GM23338 (cell line): Measurements from ENCODE around the gene SPATC1L. TPM values are rescaled to one million over a fixed set of nuclear protein-coding genes. Genes with fewer than 3 reads are reported as not detected.

ENCODE experiments used
- ATAC-seq: fragments of 200-7000 bp; cut with Tn5 transposase; 3 replicates; pipeline ENCODE4 v1.9.1; 2020
- DNase-seq: peaks from one replicate; pipeline ENCODE4 v3.0.0-alpha.2; 2015; ENCODE audit warnings: low spot score
- H2AFZ ChIP-seq: fragments of 200-600 bp; sonication (generic); 2 replicates; pipeline ENCODE4 v1.8.0; 2016; ENCODE audit warnings: antibody characterized with exemption, mild to moderate bottlenecking, moderate library complexity
- H3F3A ChIP-seq: fragments of 200-600 bp; sonication (generic); replicated peaks from 2 replicates; pipeline ENCODE4 v1.8.0; 2017; ENCODE audit warnings: antibody characterized with exemption, mixed run types, low read depth
- H3K27ac ChIP-seq: fragments of 200-600 bp; sonication (generic); 2 replicates; pipeline ENCODE4 v1.6.1; 2016; ENCODE audit warnings: low read depth
- H3K27me3 ChIP-seq: fragments of 200-600 bp; sonication (generic); 2 replicates; pipeline ENCODE4 v1.8.0; 2016; ENCODE audit warnings: mild to moderate bottlenecking, mixed run types, moderate library complexity; ENCODE audit not compliant: insufficient read depth
- H3K36me3 ChIP-seq: fragments of 200-600 bp; sonication (generic); 2 replicates; pipeline ENCODE4 v1.8.0; 2016; ENCODE audit warnings: mild to moderate bottlenecking; ENCODE audit not compliant: insufficient read depth
- H3K4me1 ChIP-seq: fragments of 200-600 bp; sonication (generic); 2 replicates; pipeline ENCODE4 v1.8.0; 2016; ENCODE audit warnings: mild to moderate bottlenecking, moderate library complexity; ENCODE audit not compliant: insufficient read depth
- H3K4me2 ChIP-seq: fragments of 200-600 bp; sonication (generic); 2 replicates; pipeline ENCODE4 v1.7.1; 2017; ENCODE audit warnings: mixed run types
- H3K4me3 ChIP-seq: fragments of 200-600 bp; sonication (generic); 2 replicates; pipeline ENCODE4 v1.6.1; 2016; ENCODE audit warnings: mixed run types
- H3K79me2 ChIP-seq: fragments of 200-600 bp; sonication (generic); replicated peaks from 2 replicates; pipeline ENCODE4 v1.8.0; 2017; ENCODE audit warnings: mild to moderate bottlenecking; ENCODE audit not compliant: insufficient read depth
- H3K9me2 ChIP-seq: fragments of 200-600 bp; sonication (generic); 2 replicates; pipeline ENCODE4 v1.8.0; 2017; ENCODE audit not compliant: insufficient read depth
- H4K20me1 ChIP-seq: fragments of 200-600 bp; sonication (generic); replicated peaks from 2 replicates; pipeline ENCODE4 v1.8.0; 2017; ENCODE audit warnings: mild to moderate bottlenecking; ENCODE audit not compliant: insufficient read depth
- H3K27ac Mint-ChIP-seq: 2 replicates; pipeline ENCODE4 v1.8.0; 2020; ENCODE audit warnings: inconsistent platforms, mild to moderate bottlenecking, moderate library complexity, mixed read lengths
- H3K27me3 Mint-ChIP-seq: 3 replicates; pipeline ENCODE4 v1.8.0; 2022; ENCODE audit warnings: low read depth, mild to moderate bottlenecking, moderate library complexity, mixed read lengths, inconsistent platforms; ENCODE audit not compliant: insufficient read depth, poor library complexity
- H3K36me3 Mint-ChIP-seq: 3 replicates; pipeline ENCODE4 v1.8.0; 2021; ENCODE audit warnings: low read depth, mild to moderate bottlenecking, inconsistent platforms, moderate library complexity, mixed read lengths
- H3K4me1 Mint-ChIP-seq: 3 replicates; pipeline ENCODE4 v1.8.0; 2020; ENCODE audit warnings: mild to moderate bottlenecking, inconsistent platforms, mixed read lengths
- H3K4me3 Mint-ChIP-seq: 3 replicates; pipeline ENCODE4 v1.8.0; 2021; ENCODE audit warnings: moderate library complexity, mild to moderate bottlenecking, inconsistent platforms, mixed read lengths
- H3K9me3 Mint-ChIP-seq: 3 replicates; pipeline ENCODE4 v1.8.0; 2020; ENCODE audit warnings: moderate library complexity, mild to moderate bottlenecking, inconsistent platforms, mixed read lengths
- CTCF ChIP-seq, 2 experiments: fragments of 200-600 bp in 1 of 2; sonication (generic) in 1 of 2; conservative IDR thresholded peaks; 2 replicates each; pipeline versions ENCODE4 v1.5.1 to v1.6.1; 2016 to 2017; ENCODE audit warnings: antibody characterized with exemption in 2 of 2, low read depth in 2 of 2, mild to moderate bottlenecking in 2 of 2, moderate library complexity in 1 of 2
- EZH2 ChIP-seq: fragments of 200-600 bp; sonication (generic); IDR thresholded peaks from one replicate; pipeline ENCODE4 v1.8.0; 2017; ENCODE audit warnings: antibody characterized with exemption, mild to moderate bottlenecking, low read depth; ENCODE audit not compliant: unreplicated experiment
- JUNB ChIP-seq: IDR thresholded peaks from one replicate; pipeline ENCODE4 v1.6.1; 2016; ENCODE audit warnings: antibody characterized with exemption; ENCODE audit not compliant: unreplicated experiment
- NANOG ChIP-seq: IDR thresholded peaks from 2 replicates; pipeline ENCODE4 v1.6.1; 2016; ENCODE audit warnings: antibody characterized with exemption, borderline replicate concordance
- REST ChIP-seq: IDR thresholded peaks from one replicate; pipeline ENCODE4 v1.6.1; 2018; ENCODE audit warnings: antibody characterized with exemption; ENCODE audit not compliant: unreplicated experiment
- ZNF114 ChIP-seq: fragments of 250-450 bp; sonication (Bioruptor Pico); IDR thresholded peaks from 2 replicates; pipeline ENCODE4 v1.5.0; 2020; ENCODE audit warnings: mild to moderate bottlenecking, moderate library complexity
- ZNF462 ChIP-seq: fragments of 250-450 bp; sonication (Bioruptor Pico); IDR thresholded peaks from 2 replicates; pipeline ENCODE4 v1.5.0; 2020; ENCODE audit warnings: mild to moderate bottlenecking, moderate library complexity
- polyA plus RNA-seq: library from polyadenylated mRNA; unstranded; fragments of >200 nt; fragmentation: Nextera tagmentation; extraction: Ambion mirVana; gene quantifications from 2 replicates; pipeline ENCODE4 v1.2.1, GENCODE V29; 2016
- total RNA-seq: library from RNA; depleted of rRNA; stranded (reverse); fragments of >200 nt; shearing (Covaris generic); gene quantifications from 2 replicates; pipeline ENCODE4 v1.2.3, GENCODE V29; 2014

Gene SPATC1L
- total and polyA plus RNA-seq, 2 experiments from 2014 or later: 37.6 to 70.2 TPM

GRCh38 chr21:46187261-46187660 is 3.0 kb upstream of the SPATC1L start:
- H3K4me3 Mint-ChIP-seq: no peak overlapping the region
- H3K9me3 Mint-ChIP-seq: no peaks in the 10 kb centered on the region
- Histone ChIP-seq H3K4me2 (no peak overlapping the region), H3K27ac (no peak overlapping the region), H2AFZ (no peak overlapping the region), H4K20me1 (peaks cover 3% of the 10 kb centered on the region; the same call in 1 of the 2 replicates), H3K4me1 (peaks cover 11% of the 10 kb centered on the region; the same call in 1 of the 2 replicates), H3K27me3 (no peaks in the 10 kb centered on the region), H3K79me2 (no peaks in the 10 kb centered on the region), H3K4me3 (no peak overlapping the region), H3K9me2 (no peaks in the 10 kb centered on the region), H3F3A (0 out of 2 replicates have a peak, but pooled peaks cover 4% of the 10 kb centered on the region), H3K36me3 (no peaks in the 10 kb centered on the region)
- peaks cover 21% of the 10 kb centered on the region for H3K4me1 Mint-ChIP-seq
- H3K36me3 Mint-ChIP-seq: peaks cover 17% of the 10 kb centered on the region
- no peak for DNase-seq
- no peak overlapping the region for H3K27ac Mint-ChIP-seq
- H3K27me3 Mint-ChIP-seq: peaks cover 6% of the 10 kb centered on the region
- TF ChIP-seq CTCF (conservative IDR thresholded peaks at IDR 0.05; ENCODE audit: low read depth in 2 of 2) (no peak), NANOG (no peak), REST (no peak), ZNF114 (CRISPR knock-in tag) (no peak), EZH2 (no peak)
- no peak for ATAC-seq

- no peak overlapping the region for H2AFZ ChIP-seq
- ATAC-seq (no peak), DNase-seq (no peak)
- peak overlapping the region; percentile 65 for H3K4me3 ChIP-seq
- H3K4me2 ChIP-seq: peak overlapping the region; percentile 84
- Mint-ChIP-seq H3K27ac (no peak overlapping the region), H3K27me3 (peaks cover 8% of the 10 kb centered on the region), H3K9me3 (no peaks in the 10 kb centered on the region), H3K4me3 (peak overlapping the region; percentile 93; the same call in 2 of the 3 replicates), H3K4me1 (peaks cover 27% of the 10 kb centered on the region), H3K36me3 (peaks cover 11% of the 10 kb centered on the region)
- H3K9me2 ChIP-seq: no peaks in the 10 kb centered on the region
- H3K27me3 ChIP-seq: no peaks in the 10 kb centered on the region
- H3K79me2 ChIP-seq: no peaks in the 10 kb centered on the region; the same call in 1 of the 2 replicates
- peaks cover 11% of the 10 kb centered on the region; the same call in 1 of the 2 replicates for H3K4me1 ChIP-seq
- peak overlapping the region; percentile 27; the same call in 1 of the 2 replicates for H3K27ac ChIP-seq
- H3F3A ChIP-seq: 0 out of 2 replicates have a peak, but pooled peaks cover 4% of the 10 kb centered on the region
- no peaks in the 10 kb centered on the region for H3K36me3 ChIP-seq
- H4K20me1 ChIP-seq: peaks cover 3% of the 10 kb centered on the region; the same call in 1 of the 2 replicates
- TF ChIP-seq JUNB (no peak), NANOG (no peak), ZNF114 (CRISPR knock-in tag) (no peak), CTCF (conservative IDR thresholded peaks at IDR 0.05; ENCODE audit: low read depth in 2 of 2) (no peak), ZNF462 (no peak)
Measured at GRCh38 chr21:46185716-46186115, 1.5 kb upstream of the SPATC1L start.
